Measurements from ENCODE around the gene LRRTM4. TPM values are rescaled to one million over a fixed set of nuclear protein-coding genes. Genes with fewer than 3 reads are reported as not detected.

The LRRTM4 gene
- total RNA-seq, 1 experiment from 2014 or later: 12.0 TPM

DNA sequence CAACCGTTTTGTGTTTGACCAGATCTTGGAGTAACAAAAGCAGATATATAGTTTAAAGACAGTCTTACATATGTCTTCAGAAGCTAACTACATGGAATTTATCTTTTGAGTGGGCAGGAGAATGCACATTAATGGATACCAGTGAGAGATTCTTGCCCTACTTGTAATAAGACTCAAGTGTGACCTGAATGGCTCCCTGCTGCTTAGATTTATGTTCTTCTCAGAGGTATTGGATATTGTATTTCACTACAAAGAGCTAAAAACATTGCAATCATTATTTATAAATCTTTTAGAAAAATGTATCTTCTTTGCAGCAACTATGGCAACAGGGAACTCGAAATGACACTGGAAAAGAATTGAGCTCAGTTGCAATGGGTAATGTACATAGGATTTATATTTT is 227.7 kb downstream of the LRRTM4 start:
- H3K27ac ChIP-seq (ENCODE audit: insufficient read length, low read depth, low read length): no peak overlapping the region
- no peaks in the 10 kb centered on the region for H3K23me2 ChIP-seq (ENCODE audit: insufficient read length, low read depth, low read length, poor library complexity, severe bottlenecking)
- Mint-ChIP-seq H3K4me1 (peaks cover 8 to 12% of the 10 kb centered on the region in 2 experiments), H3K4me3 (no peak overlapping the region), H3K36me3 (ENCODE audit: insufficient read depth in 1 of 3, low read depth in 3 of 3) (peaks cover 0 to 8% (median 0%) of the 10 kb centered on the region in 3 experiments; a peak in 2 of 7 replicates), H3K27ac (no peak overlapping the region), H3K27me3 (ENCODE audit: low read depth) (no peaks in the 10 kb centered on the region), H3K9me3 (no peaks in the 10 kb centered on the region)
- H3K4ac ChIP-seq (ENCODE audit: low read depth, low read length): no peak overlapping the region
- H2BK120ac ChIP-seq (ENCODE audit: low read depth, low read length, poor library complexity, severe bottlenecking): no peak overlapping the region
- H3K18ac ChIP-seq (ENCODE audit: insufficient read length, low read depth, low read length): no peak overlapping the region
- no peaks in the 10 kb centered on the region for H3K27me3 ChIP-seq (ENCODE audit: insufficient read depth, low read length)
- TF ChIP-seq, protein P1, sequence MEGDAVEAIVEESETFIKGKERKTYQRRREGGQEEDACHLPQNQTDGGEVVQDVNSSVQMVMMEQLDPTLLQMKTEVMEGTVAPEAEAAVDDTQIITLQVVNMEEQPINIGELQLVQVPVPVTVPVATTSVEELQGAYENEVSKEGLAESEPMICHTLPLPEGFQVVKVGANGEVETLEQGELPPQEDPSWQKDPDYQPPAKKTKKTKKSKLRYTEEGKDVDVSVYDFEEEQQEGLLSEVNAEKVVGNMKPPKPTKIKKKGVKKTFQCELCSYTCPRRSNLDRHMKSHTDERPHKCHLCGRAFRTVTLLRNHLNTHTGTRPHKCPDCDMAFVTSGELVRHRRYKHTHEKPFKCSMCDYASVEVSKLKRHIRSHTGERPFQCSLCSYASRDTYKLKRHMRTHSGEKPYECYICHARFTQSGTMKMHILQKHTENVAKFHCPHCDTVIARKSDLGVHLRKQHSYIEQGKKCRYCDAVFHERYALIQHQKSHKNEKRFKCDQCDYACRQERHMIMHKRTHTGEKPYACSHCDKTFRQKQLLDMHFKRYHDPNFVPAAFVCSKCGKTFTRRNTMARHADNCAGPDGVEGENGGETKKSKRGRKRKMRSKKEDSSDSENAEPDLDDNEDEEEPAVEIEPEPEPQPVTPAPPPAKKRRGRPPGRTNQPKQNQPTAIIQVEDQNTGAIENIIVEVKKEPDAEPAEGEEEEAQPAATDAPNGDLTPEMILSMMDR (conservative IDR thresholded peaks at IDR 0.05): no peak
- H4K5ac ChIP-seq (ENCODE audit: insufficient read length, low read depth, low read length): no peak overlapping the region
- no peaks in the 10 kb centered on the region for H3K79me2 ChIP-seq (ENCODE audit: insufficient read depth, low read length)
- no peak overlapping the region for H2AK5ac ChIP-seq (ENCODE audit: insufficient read length, low read length)
- no CpG with 5 or more reads among the region's 2 CpGs for WGBS (ENCODE audit: extremely low coverage, insufficient read length, low lambda C conversion rate)
- no peak overlapping the region for H2BK15ac ChIP-seq (ENCODE audit: low read depth, low read length)
- H3K4me2 ChIP-seq (ENCODE audit: insufficient read depth, insufficient read length, low read length): no peak overlapping the region
- H3K4me1 ChIP-seq (ENCODE audit: insufficient read depth, low read length): no peaks in the 10 kb centered on the region; the same call in 1 of the 2 replicates
- no peak overlapping the region for H4K91ac ChIP-seq (ENCODE audit: insufficient read length, low read depth, low read length)
- no peak for DNase-seq
- no peaks in the 10 kb centered on the region for H4K20me1 ChIP-seq (ENCODE audit: control insufficient read depth, insufficient read depth, insufficient read length)
- no peak overlapping the region for H2BK20ac ChIP-seq (ENCODE audit: low read depth, low read length, poor library complexity, severe bottlenecking)
- no peak overlapping the region for H2BK5ac ChIP-seq (ENCODE audit: insufficient read length, low read length)
- H3K9ac ChIP-seq (ENCODE audit: extremely low read depth, insufficient read length, low read length): no peak overlapping the region
- H4K8ac ChIP-seq (replicated peaks; ENCODE audit: insufficient read length, low read depth, low read length): no peak overlapping the region
- no peak overlapping the region for H2BK12ac ChIP-seq (ENCODE audit: insufficient read length, low read depth, low read length)
- no peaks in the 10 kb centered on the region for H3K9me3 ChIP-seq (ENCODE audit: control insufficient read depth, low read depth, low read length)
- no peak overlapping the region for H3K23ac ChIP-seq (ENCODE audit: insufficient read length, low read depth, low read length)
- no peak overlapping the region for H2AFZ ChIP-seq (ENCODE audit: low read length)
- H3K56ac ChIP-seq (ENCODE audit: insufficient read length, low read depth, low read length): no peak overlapping the region
- no peak overlapping the region for H3T11ph ChIP-seq (ENCODE audit: low read length)
- no peaks in the 10 kb centered on the region for H3K79me1 ChIP-seq (ENCODE audit: insufficient read depth, low read depth, low read length, poor library complexity, severe bottlenecking)
- H3K14ac ChIP-seq (ENCODE audit: insufficient read depth, low read length): no peak overlapping the region
